ENCODE data around the gene TAF4B. TPM values are rescaled to one million over a fixed set of nuclear protein-coding genes. Genes with fewer than 3 reads are reported as not detected.

Gene TAF4B
- total RNA-seq, 1 donor from 2014 or later: 13.4 TPM

GRCh38 chr18:26386002-26386401, 159.8 kb downstream of the TAF4B start:
- Mint-ChIP-seq H3K4me3 (no peak overlapping the region), H3K9me3 (no peaks in the 10 kb centered on the region), H3K27me3 (no peaks in the 10 kb centered on the region), H3K4me1 (no peaks in the 10 kb centered on the region), H3K27ac (no peak overlapping the region), H3K36me3 (ENCODE audit: low read depth) (peaks cover 24% of the 10 kb centered on the region)
- no peak for TF ChIP-seq CTCF (IDR thresholded peaks at IDR 0.05)
- POLR2A ChIA-PET: interaction anchor here (0.5 kb wide), 1 partner anchor 161 kb away, joined by 3 read pairs; no protein-coding TSS in a partner anchor
- ATAC-seq (ENCODE audit: low read depth): no peak
- CTCF ChIA-PET: no interaction called here
- no peak for DNase-seq
- intact Hi-C loops (cut with micrococcal nuclease): loop anchor here (10.0 kb wide), 1 partner anchor 619 kb away; no protein-coding TSS in a partner anchor

GRCh38 chr18:26386441-26386840, 160.2 kb downstream of the TAF4B start:
- no peaks in the 10 kb centered on the region for H3K9me3 Mint-ChIP-seq
- ATAC-seq (ENCODE audit: low read depth) (no peak), DNase-seq (no peak)
- H3K4me3 Mint-ChIP-seq: no peak overlapping the region
- ChIA-PET POLR2A (no interaction called here), CTCF (no interaction called here)
- TF ChIP-seq CTCF (IDR thresholded peaks at IDR 0.05): no peak
- H3K4me1 Mint-ChIP-seq: no peaks in the 10 kb centered on the region
- H3K27ac Mint-ChIP-seq: no peak overlapping the region
- intact Hi-C loops (cut with micrococcal nuclease): loop anchor here (10.0 kb wide), 1 partner anchor 618 kb away; no protein-coding TSS in a partner anchor
- no peaks in the 10 kb centered on the region for H3K27me3 Mint-ChIP-seq
- peaks cover 29% of the 10 kb centered on the region for H3K36me3 Mint-ChIP-seq (ENCODE audit: low read depth)

- intact Hi-C loops (cut with micrococcal nuclease): no loop called here
- no peaks in the 10 kb centered on the region for H3K27me3 Mint-ChIP-seq
- peaks cover 25% of the 10 kb centered on the region for H3K36me3 Mint-ChIP-seq (ENCODE audit: low read depth)
- H3K27ac Mint-ChIP-seq: no peak overlapping the region
- no peak for TF ChIP-seq CTCF (IDR thresholded peaks at IDR 0.05)
- H3K4me1 Mint-ChIP-seq: no peaks in the 10 kb centered on the region
- H3K4me3 Mint-ChIP-seq: no peak overlapping the region
- no peaks in the 10 kb centered on the region for H3K9me3 Mint-ChIP-seq
- ChIA-PET POLR2A (no interaction called here), CTCF (interaction anchor here (1.5 kb wide), 1 partner anchor 10 kb away, joined by 4 read pairs; no protein-coding TSS in a partner anchor)
- no peak for ATAC-seq (ENCODE audit: low read depth)
- DNase-seq: no peak
Observed at GRCh38 chr18:26394047-26394654, 167.9 kb downstream of the TAF4B start.

GRCh38 chr18:26397019-26397418, 170.8 kb downstream of the TAF4B start:
- Mint-ChIP-seq H3K36me3 (ENCODE audit: low read depth) (peaks cover 4% of the 10 kb centered on the region), H3K4me3 (no peak overlapping the region)

GRCh38 chr18:26403491-26403890, 177.2 kb downstream of the TAF4B start:
- no peaks in the 10 kb centered on the region for H3K9me3 Mint-ChIP-seq
- ATAC-seq (ENCODE audit: low read depth) (no peak), DNase-seq (no peak)
- intact Hi-C loops (cut with micrococcal nuclease): no loop called here
- no peaks in the 10 kb centered on the region for H3K27me3 Mint-ChIP-seq
- H3K4me1 Mint-ChIP-seq: peaks cover 2% of the 10 kb centered on the region
- no peaks in the 10 kb centered on the region for H3K36me3 Mint-ChIP-seq (ENCODE audit: low read depth)
- no peak for TF ChIP-seq CTCF (IDR thresholded peaks at IDR 0.05)
- ChIA-PET POLR2A (no interaction called here), CTCF (no interaction called here)
- H3K27ac Mint-ChIP-seq: no peak overlapping the region
- H3K4me3 Mint-ChIP-seq: no peak overlapping the region

More at GRCh38 chr18:26397019-26397418, 170.8 kb downstream of the TAF4B start:
- ATAC-seq (ENCODE audit: low read depth) (no peak), DNase-seq (no peak)
- ChIA-PET CTCF (no interaction called here), POLR2A (no interaction called here)
- TF ChIP-seq CTCF (IDR thresholded peaks at IDR 0.05): no peak
- no peaks in the 10 kb centered on the region for H3K4me1 Mint-ChIP-seq
- intact Hi-C loops (cut with micrococcal nuclease): no loop called here
- H3K27ac Mint-ChIP-seq: no peak overlapping the region
- H3K9me3 Mint-ChIP-seq: no peaks in the 10 kb centered on the region
- no peaks in the 10 kb centered on the region for H3K27me3 Mint-ChIP-seq
